B cell (primary cell): ENCODE data around the gene PCYOX1L. TPM values are rescaled to one million over a fixed set of nuclear protein-coding genes. Genes with fewer than 3 reads are reported as not detected.

Source experiments
- ATAC-seq: fragments of 200-7000 bp; cut with Tn5 transposase; one replicate; pipeline ENCODE4 v1.10.0; 2021; ENCODE audit warnings: low read depth, mild to moderate bottlenecking, moderate number of reproducible peaks, moderate library complexity
- CTCF ChIA-PET: fragments of 350-600 bp; sonication (Branson Sonifier 250); formaldehyde crosslinking; loops from one replicate; lab custom pipeline; 2021; ENCODE audit warnings: antibody characterized with exemption, inconsistent platforms; lab: Charles Lee
- POLR2A ChIA-PET: fragments of 350-600 bp; sonication (Branson Sonifier 250); formaldehyde crosslinking; loops from one replicate; lab custom pipeline; 2021; ENCODE audit warnings: antibody characterized with exemption; lab: Charles Lee
- DNase-seq: peaks from one replicate; pipeline ENCODE4 v3.0.0; 2013
- H2AFZ ChIP-seq: 2 replicates; pipeline ENCODE4 v1.6.1; 2012; ENCODE audit warnings: mild to moderate bottlenecking, low read depth, low read length; ENCODE audit not compliant: insufficient read depth, poor library complexity, severe bottlenecking
- H3K27ac ChIP-seq, 2 donors: 1 replicate in 1 of 2; 2 replicates in 1 of 2; pipeline ENCODE4 v1.5.1; 2012 to 2013; ENCODE audit warnings: low read length in 2 of 2, mild to moderate bottlenecking in 2 of 2, moderate library complexity in 1 of 2
- H3K27me3 ChIP-seq, 4 experiments: fragments of 200-600 bp in 1 of 4; sonication (generic) in 1 of 4; replicated peaks in 1 of 4; 1 replicate in 2 of 4; 2 replicates in 2 of 4; pipeline versions ENCODE4 v1.6.1 to v1.7.0; 2013 to 2016; ENCODE audit warnings: low read length in 3 of 4, mild to moderate bottlenecking in 2 of 4, mixed read lengths in 1 of 4, moderate library complexity in 1 of 4; ENCODE audit not compliant: insufficient read depth in 4 of 4, control insufficient read depth in 3 of 4; ENCODE audit errors: control extremely low read depth in 1 of 4
- H3K36me3 ChIP-seq, 2 experiments: replicated peaks in 1 of 2; 1 replicate in 1 of 2; 2 replicates in 1 of 2; pipeline versions ENCODE4 v1.6.1 to v1.7.1; 2013; ENCODE audit warnings: low read length in 1 of 2; ENCODE audit not compliant: insufficient read depth in 2 of 2, control insufficient read depth in 1 of 2; ENCODE audit errors: control extremely low read depth in 1 of 2, extremely low read depth in 1 of 2
- H3K4me1 ChIP-seq, 2 donors: fragments of 200-600 bp in 1 of 2; sonication (generic) in 1 of 2; 1 replicate in 1 of 2; 2 replicates in 1 of 2; pipeline versions ENCODE4 v1.5.1 to v1.6.1; 2013 to 2017; ENCODE audit warnings: low read length in 2 of 2; ENCODE audit not compliant: control insufficient read depth in 2 of 2, insufficient read depth in 2 of 2
- H3K4me2 ChIP-seq: replicated peaks from 2 replicates; pipeline ENCODE3; 2012; ENCODE audit warnings: mild to moderate bottlenecking, low read depth, low read length; ENCODE audit not compliant: poor library complexity, severe bottlenecking
- H3K4me3 ChIP-seq, 5 experiments: fragments of 200-600 bp in 1 of 5; sonication (generic) in 1 of 5; 1 replicate in 3 of 5; 2 replicates in 2 of 5; pipeline versions ENCODE4 v1.5.1 to v1.7.0; 2011 to 2016; ENCODE audit warnings: low read length in 4 of 5, mild to moderate bottlenecking in 4 of 5, low read depth in 2 of 5, control low read depth in 1 of 5, moderate library complexity in 1 of 5; ENCODE audit not compliant: insufficient read depth in 1 of 5; ENCODE audit errors: control extremely low read depth in 1 of 5, extremely low read depth in 1 of 5
- H3K79me2 ChIP-seq: fragments of 200-600 bp; sonication (generic); one replicate; pipeline ENCODE4 v1.6.0; 2016; ENCODE audit warnings: low read length; ENCODE audit not compliant: control insufficient read depth, insufficient read depth
- H3K9ac ChIP-seq: fragments of 200-600 bp; sonication (generic); 2 replicates; pipeline ENCODE4 v1.6.1; 2017; ENCODE audit warnings: mild to moderate bottlenecking, low read length, moderate library complexity
- H3K9me3 ChIP-seq, 3 donors: one replicate each; pipeline versions ENCODE4 v1.6.1 to v1.7.1; 2013; ENCODE audit warnings: low read length in 2 of 3; ENCODE audit not compliant: control insufficient read depth in 2 of 3, insufficient read depth in 1 of 3; ENCODE audit errors: control extremely low read depth in 1 of 3
- H4K20me1 ChIP-seq: 2 replicates; pipeline ENCODE4 v1.6.0; 2012; ENCODE audit warnings: mild to moderate bottlenecking, low read length; ENCODE audit not compliant: insufficient read depth, control insufficient read depth, poor library complexity, severe bottlenecking
- H3K27ac Mint-ChIP-seq: one replicate; pipeline ENCODE4 v1.8.0; 2021; ENCODE audit warnings: mixed read lengths
- H3K27me3 Mint-ChIP-seq: one replicate; pipeline ENCODE4 v1.8.0; 2021; ENCODE audit warnings: mixed read lengths
- H3K4me1 Mint-ChIP-seq: one replicate; pipeline ENCODE4 v1.8.0; 2021; ENCODE audit warnings: mixed read lengths
- H3K4me3 Mint-ChIP-seq: one replicate; pipeline ENCODE4 v1.8.0; 2021; ENCODE audit warnings: mixed read lengths
- H3K9me3 Mint-ChIP-seq: one replicate; pipeline ENCODE4 v1.8.0; 2022; ENCODE audit warnings: mixed read lengths; ENCODE audit not compliant: insufficient read depth
- CTCF ChIP-seq: fragments of 200-600 bp; IDR thresholded peaks from one replicate; pipeline ENCODE4 v1.8.0; 2022; ENCODE audit warnings: antibody characterized with exemption, mild to moderate bottlenecking
- EZH2 ChIP-seq: IDR thresholded peaks from 2 replicates; pipeline ENCODE4 v1.6.1; 2012; ENCODE audit warnings: borderline replicate concordance, low read depth, mild to moderate bottlenecking, moderate library complexity, low read length; ENCODE audit not compliant: insufficient read depth, poor library complexity, severe bottlenecking
- WGBS: methylation state at CpG from one replicate; pipeline ENCODE4 v1.1.5; 2013; ENCODE audit warnings: missing lambda C conversion rate; ENCODE audit not compliant: insufficient coverage; 5-methylcytosine and 5-hydroxymethylcytosine counted together
- intact Hi-C: fragments of 100-400 bp; cut with micrococcal nuclease; formaldehyde crosslinking; loops from one replicate; pipeline ENCODE4 v1.10.0; 2022
- polyA plus RNA-seq: library from polyadenylated mRNA; depleted of rRNA; stranded (reverse); fragments of >200 nt; gene quantifications from 2 replicates; pipeline ENCODE4 v1.2.3, GENCODE V29; 2012
- total RNA-seq, 2 donors: library from RNA; stranded (reverse); fragments of 120-200 nt in 1 of 2; gene quantifications; 1 replicate in 1 of 2; 2 replicates in 1 of 2; pipeline versions ENCODE4 v1.2.3 to v1.2.4, GENCODE V29; 2013 to 2022

Gene PCYOX1L
- total and polyA plus RNA-seq, 2 donors (not counting 1 experiment from before 2014, with no cell fraction given) = 11.7 to 19.4 TPM

DNA sequence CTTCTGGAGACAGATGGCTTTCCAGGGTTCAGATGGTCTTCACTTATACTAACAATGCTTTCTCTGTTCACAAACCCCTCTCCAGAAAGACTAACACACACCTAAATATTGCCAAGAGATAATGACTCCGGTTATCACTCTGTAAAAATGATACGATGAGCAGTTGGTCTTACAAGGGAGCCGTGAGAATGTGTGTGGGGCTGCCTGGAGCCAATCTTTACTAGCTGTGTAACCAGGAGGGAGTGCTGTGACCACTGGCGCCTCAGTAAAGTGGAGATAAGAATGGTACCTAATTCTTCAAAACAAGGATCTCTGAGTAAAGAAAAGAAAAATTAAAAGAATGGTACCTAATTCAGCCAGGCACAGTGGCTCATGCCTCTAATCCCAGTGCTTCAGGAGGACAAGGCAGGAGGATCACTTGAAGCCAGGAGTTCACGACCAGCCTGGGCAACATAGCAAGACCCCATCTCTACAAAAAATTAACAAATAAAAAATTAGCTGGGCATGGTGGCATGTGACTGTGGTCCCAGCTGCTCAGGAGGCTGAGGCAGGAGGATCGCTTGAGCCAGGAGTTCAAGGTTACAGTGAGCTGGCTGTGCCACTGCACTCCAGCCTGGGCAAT is 61.2 kb downstream of the PCYOX1L start:
- ChIA-PET POLR2A (no interaction called here), CTCF (no interaction called here)
- Histone ChIP-seq H4K20me1 (no peaks in the 10 kb centered on the region), H3K27me3 (peaks cover 0 to 5% (median 1%) of the 10 kb centered on the region in 4 experiments), H3K9me3 (no peaks in the 10 kb centered on the region), H3K36me3 (no peaks in the 10 kb centered on the region), H3K9ac (no peak overlapping the region), H2AFZ (no peak overlapping the region), H3K4me1 (no peaks in the 10 kb centered on the region), H3K27ac (no peak overlapping the region), H3K4me2 (no peak overlapping the region), H3K79me2 (no peaks in the 10 kb centered on the region), H3K4me3 (no peak overlapping the region)
- ATAC-seq (no peak), DNase-seq (no peak)
- WGBS = 92% methylated on average over 4 of the region's 6 CpGs
- Mint-ChIP-seq H3K4me3 (no peak overlapping the region), H3K9me3 (no peaks in the 10 kb centered on the region), H3K27me3 (peaks cover 22% of the 10 kb centered on the region), H3K27ac (no peak overlapping the region), H3K4me1 (no peaks in the 10 kb centered on the region)
- intact Hi-C loops = no loop called here
- TF ChIP-seq EZH2 = no peak
- no peak for TF ChIP-seq CTCF

Other genes with a start within 250 kb of the PCYOX1L start
- gene ABLIM3, start 216.6 kb upstream of the PCYOX1L start, total RNA-seq = not detected in 2 replicates
- 0.22 TPM in 1 of 2 replicates, not detected in the other for gene ABLIM3, start 216.6 kb upstream of the PCYOX1L start, polyA plus RNA-seq
- not detected in 2 replicates for gene AFAP1L1, start 86.2 kb upstream of the PCYOX1L start, total RNA-seq
- not detected in 2 replicates for gene AFAP1L1, start 86.2 kb upstream of the PCYOX1L start, polyA plus RNA-seq
- 12.1 and 12.5 TPM in 2 replicates for gene GRPEL2, start 12.5 kb upstream of the PCYOX1L start, total RNA-seq
- 1.1 and 1.4 TPM in 2 replicates for gene GRPEL2, start 12.5 kb upstream of the PCYOX1L start, polyA plus RNA-seq
- not detected in 2 replicates for gene IL17B, start 21.2 kb downstream of the PCYOX1L start, total RNA-seq
- not detected in 2 replicates for gene IL17B, start 21.2 kb downstream of the PCYOX1L start, polyA plus RNA-seq
- 168 TPM in 2 replicates for gene CSNK1A1, start 193.4 kb downstream of the PCYOX1L start, total RNA-seq
- gene CSNK1A1, start 193.4 kb downstream of the PCYOX1L start, polyA plus RNA-seq = 45.9 and 54.3 TPM in 2 replicates
- 1.1 and 1.7 TPM in 2 replicates for gene ARHGEF37, start 223.5 kb downstream of the PCYOX1L start, total RNA-seq
- 0.06 TPM in 2 replicates for gene ARHGEF37, start 223.5 kb downstream of the PCYOX1L start, polyA plus RNA-seq